ENCODE results near the gene STARD5.

GRCh38 chr15:81265256-81265943 lies 58.5 kb downstream of the STARD5 start:
- TF ChIP-seq, protein P1, sequence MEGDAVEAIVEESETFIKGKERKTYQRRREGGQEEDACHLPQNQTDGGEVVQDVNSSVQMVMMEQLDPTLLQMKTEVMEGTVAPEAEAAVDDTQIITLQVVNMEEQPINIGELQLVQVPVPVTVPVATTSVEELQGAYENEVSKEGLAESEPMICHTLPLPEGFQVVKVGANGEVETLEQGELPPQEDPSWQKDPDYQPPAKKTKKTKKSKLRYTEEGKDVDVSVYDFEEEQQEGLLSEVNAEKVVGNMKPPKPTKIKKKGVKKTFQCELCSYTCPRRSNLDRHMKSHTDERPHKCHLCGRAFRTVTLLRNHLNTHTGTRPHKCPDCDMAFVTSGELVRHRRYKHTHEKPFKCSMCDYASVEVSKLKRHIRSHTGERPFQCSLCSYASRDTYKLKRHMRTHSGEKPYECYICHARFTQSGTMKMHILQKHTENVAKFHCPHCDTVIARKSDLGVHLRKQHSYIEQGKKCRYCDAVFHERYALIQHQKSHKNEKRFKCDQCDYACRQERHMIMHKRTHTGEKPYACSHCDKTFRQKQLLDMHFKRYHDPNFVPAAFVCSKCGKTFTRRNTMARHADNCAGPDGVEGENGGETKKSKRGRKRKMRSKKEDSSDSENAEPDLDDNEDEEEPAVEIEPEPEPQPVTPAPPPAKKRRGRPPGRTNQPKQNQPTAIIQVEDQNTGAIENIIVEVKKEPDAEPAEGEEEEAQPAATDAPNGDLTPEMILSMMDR (IDR thresholded peaks at IDR 0.05): no peak
- no peak for TF ChIP-seq POLR2A (IDR thresholded peaks at IDR 0.05)
